GM12873 (cell line): ENCODE results near the gene YY1AP1.
A peak's percentile ranks its signal among the peaks of the same experiment; 100 is the strongest.

ENCODE experiments used
- CTCF ChIP-seq: IDR thresholded peaks from 2 replicates; pipeline ENCODE4 v1.5.1; 2012; ENCODE audit warnings: low read depth, mild to moderate bottlenecking, moderate library complexity, low read length, control low read depth; ENCODE audit not compliant: insufficient read depth; ENCODE audit errors: missing control alignments

YY1AP1 gene

GRCh38 chr1:155688324-155689080 is at the start of gene YY1AP1:
Gene YY1AP1, minus strand, starts transcription at chr1:155688774. Its CDS starts 8,338 bp downstream, at chr1:155680436.
- no peak for TF ChIP-seq CTCF

GRCh38 chr1:155729031-155729898 is 40.7 kb upstream of the YY1AP1 start:
- peak; percentile 80 for TF ChIP-seq CTCF

- no peak for TF ChIP-seq CTCF
These were observed 36.6 kb upstream of the YY1AP1 start for GRCh38 chr1:155725142-155725541.

- no peak for TF ChIP-seq CTCF
These were observed 31.1 kb upstream of the YY1AP1 start for GRCh38 chr1:155719703-155720102.

GRCh38 chr1:155717041-155717440 is 28.5 kb upstream of the YY1AP1 start:
- TF ChIP-seq CTCF, result no peak

- TF ChIP-seq CTCF, result no peak
These were observed 27.2 kb upstream of the YY1AP1 start for GRCh38 chr1:155715777-155716176.

- no peak for TF ChIP-seq CTCF
These were observed 24.5 kb upstream of the YY1AP1 start for GRCh38 chr1:155713075-155713474.
